ENCODE results near the gene ST6GALNAC2.

DNA sequence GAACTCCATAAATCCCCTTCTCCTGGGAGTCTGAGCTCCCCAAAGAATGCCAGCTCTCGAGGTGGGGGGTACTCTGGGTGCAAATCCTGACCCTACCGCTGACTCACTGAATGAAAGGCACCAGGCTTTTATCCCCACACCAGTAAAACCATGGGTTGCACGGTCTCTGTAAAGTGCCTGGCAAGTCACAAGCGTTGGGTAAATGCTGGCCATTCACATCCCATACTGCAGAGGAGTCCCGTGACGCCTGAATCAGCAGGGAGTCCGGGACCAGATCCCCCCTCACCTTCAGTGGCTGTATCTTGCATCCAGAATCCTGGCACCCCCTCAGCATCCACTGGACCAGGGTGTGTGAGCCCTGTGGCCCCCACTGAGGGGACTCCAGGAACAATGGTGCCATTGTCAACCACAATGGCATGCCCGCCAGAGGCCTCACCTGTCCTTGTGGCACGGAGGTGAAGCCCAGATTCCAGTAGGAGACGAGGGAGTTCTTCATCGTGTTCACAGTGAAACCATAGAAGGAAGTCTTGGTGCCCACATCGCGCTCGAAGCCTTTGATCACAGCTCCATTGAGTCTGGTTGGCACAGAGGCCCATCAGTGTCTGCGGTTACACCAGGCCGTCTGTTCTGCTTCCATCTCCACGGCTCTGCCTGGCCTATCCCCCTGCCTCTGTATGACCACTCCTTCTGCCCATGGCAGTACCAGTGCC, 13.3 kb downstream of the ST6GALNAC2 start:
- TF ChIP-seq, protein P1, sequence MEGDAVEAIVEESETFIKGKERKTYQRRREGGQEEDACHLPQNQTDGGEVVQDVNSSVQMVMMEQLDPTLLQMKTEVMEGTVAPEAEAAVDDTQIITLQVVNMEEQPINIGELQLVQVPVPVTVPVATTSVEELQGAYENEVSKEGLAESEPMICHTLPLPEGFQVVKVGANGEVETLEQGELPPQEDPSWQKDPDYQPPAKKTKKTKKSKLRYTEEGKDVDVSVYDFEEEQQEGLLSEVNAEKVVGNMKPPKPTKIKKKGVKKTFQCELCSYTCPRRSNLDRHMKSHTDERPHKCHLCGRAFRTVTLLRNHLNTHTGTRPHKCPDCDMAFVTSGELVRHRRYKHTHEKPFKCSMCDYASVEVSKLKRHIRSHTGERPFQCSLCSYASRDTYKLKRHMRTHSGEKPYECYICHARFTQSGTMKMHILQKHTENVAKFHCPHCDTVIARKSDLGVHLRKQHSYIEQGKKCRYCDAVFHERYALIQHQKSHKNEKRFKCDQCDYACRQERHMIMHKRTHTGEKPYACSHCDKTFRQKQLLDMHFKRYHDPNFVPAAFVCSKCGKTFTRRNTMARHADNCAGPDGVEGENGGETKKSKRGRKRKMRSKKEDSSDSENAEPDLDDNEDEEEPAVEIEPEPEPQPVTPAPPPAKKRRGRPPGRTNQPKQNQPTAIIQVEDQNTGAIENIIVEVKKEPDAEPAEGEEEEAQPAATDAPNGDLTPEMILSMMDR (IDR thresholded peaks at IDR 0.05), result no peak
- TF ChIP-seq POLR2AphosphoS5 (IDR thresholded peaks at IDR 0.05), result no peak
- no peak for TF ChIP-seq POLR2A (IDR thresholded peaks at IDR 0.05)
